ENCODE data around the gene CDC42EP3.
A peak's percentile ranks its signal among the peaks of the same experiment; 100 is the strongest.

Gene CDC42EP3

DNA sequence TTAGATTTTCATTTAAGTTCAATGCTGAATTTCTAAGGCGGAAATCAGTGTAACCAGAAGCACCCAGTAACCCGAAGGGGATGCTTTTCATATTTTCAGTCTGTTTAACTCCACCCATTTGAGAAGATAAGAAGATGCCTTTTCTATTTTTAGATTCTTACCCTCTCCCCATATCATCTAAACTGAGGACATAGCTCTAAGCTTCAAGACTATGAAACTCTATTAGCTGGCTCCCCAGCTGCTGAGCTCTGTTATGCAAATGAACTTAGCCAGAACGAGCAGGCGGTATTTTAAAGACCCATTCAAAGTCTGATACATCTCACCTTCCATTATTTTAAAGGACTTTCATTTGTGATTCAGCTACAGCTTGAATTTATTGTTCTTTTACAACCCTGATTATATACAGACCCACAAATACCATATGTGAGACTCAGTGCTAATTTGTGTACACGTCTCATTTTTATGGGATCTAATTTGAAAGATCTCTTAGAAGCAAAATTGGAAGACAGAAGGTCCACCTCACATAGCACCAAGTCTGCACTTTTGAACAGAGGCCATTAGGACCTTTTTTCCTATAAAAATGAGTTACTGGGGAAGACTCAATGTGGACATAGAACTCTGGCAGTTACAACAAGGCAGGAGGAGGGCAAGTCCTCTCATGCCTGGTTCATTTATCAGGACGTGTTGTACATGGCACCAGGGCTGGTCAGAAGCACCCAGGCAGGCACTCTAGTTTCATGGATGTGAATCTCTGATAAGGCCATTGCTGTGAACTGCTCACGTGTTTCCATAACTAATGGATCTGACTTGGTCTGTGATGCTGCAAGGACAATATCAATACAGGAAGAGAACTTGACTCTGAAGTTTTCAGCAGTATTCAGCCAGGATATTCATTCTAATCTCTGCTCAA, 16.3 kb downstream of the CDC42EP3 start:
- DNase-seq, result no peak

- no peak for DNase-seq
Measured at GRCh38 chr2:37654419-37654818, 17.0 kb downstream of the CDC42EP3 start.

DNA sequence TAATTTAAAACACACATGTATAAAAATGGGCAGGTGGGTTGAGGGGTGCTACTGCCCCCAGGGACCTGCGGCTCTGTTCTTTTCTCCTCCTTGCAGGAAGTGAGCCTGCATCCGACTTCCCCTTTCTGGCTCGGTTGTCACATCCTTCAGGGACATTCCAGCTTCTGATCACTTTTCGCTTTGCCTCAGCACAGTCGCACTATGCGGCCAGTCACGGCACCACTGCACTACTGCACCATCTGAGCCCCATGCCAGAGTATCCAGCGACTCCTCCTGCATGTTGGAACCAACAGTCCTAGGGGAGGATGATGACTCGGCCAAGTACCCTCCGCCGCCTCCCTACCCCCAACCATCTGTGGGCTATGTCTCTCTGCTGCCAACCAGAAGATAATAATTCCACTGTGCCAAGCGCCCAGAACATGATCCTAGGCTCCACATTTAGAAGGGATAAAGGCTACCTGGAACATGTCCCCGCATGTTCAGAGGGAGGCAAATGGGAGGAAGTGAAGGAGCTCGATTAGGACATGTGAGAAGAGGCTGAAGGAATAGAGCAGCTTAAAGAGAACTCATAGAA, 17.6 kb downstream of the CDC42EP3 start:
- peak; percentile 61 for DNase-seq

DNA sequence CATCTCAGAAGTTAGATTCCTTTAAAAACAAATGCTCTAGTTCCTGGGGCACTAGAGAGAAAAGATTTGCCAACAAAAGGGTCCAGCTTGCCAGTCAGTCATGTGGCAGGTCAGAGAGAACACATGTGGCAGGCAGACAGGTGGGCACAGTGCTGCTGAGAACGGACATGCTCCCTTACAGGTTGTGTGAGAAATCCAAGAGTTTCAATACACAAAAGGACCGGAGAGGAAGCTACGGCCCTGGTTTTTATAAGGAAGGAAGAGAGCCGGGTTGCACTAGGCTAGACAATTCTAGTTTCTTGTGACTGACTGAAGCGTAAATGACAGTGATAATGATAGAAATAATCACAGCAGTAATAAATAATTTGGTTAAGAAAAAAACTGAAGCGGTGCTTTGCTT, 18.3 kb downstream of the CDC42EP3 start:
- no peak for DNase-seq

- no peak for DNase-seq
Measured at GRCh38 chr2:37652199-37652640, 19.2 kb downstream of the CDC42EP3 start.

DNA sequence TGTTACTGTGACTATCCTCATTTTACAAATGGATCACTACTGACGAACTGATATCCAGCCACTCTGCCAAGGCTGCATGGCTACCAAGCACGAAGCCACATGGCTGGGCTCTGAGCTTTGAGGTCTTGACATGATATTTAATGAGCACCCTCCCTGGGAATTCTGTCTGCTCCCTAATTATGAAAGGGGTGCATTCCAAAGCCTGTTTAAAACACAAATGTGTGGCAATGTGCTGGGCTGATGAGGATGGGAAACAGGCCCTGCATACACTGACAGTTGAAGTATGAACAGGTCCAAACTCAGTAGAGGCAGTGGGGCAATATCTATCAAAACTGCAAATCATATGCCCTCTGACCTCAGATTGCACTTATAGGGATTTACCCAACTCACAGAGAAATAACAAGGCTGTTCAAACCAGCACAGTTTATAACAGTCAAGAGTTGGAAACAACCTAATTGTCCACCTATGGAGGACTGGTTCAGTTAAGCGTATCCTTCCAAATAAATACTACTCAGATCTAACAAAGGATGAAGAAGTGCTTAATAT, 20.8 kb downstream of the CDC42EP3 start:
- DNase-seq, result no peak

GRCh38 chr2:37649518-37649917, 21.9 kb downstream of the CDC42EP3 start:
- DNase-seq, result no peak

DNA sequence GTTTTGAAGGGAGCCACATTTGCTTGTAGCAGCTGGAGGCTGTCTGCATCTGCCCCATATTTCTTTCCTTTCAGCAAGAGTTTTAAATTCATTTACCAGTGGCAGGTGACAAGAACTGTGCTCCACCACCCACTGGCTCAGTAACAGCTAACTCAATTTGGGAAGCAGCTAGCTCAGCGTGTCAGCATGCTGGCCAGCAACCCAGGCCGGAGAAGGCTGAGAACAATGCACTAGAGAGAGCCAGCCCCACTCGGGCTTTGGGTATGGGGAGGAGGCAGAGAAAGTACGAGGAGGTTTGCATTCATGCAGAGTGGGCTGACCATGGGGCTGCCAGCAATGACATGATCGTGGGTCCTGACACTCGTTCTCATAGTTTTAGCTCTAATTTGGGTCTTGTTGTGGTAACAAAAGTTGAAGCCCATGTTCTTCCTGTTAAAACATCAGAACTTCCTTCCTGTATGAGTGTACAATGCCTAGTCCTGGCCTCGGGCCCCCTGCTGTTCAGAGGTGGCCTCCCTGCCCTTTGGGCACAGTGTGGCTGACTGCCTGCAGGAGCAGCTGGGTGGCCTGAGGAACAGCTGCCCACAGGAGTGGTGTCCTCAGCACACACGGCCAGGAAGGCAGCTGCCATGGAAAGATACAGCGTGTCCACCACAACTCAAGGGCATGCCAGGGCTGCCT, 23.0 kb downstream of the CDC42EP3 start:
- peak; percentile 69 for DNase-seq

DNA sequence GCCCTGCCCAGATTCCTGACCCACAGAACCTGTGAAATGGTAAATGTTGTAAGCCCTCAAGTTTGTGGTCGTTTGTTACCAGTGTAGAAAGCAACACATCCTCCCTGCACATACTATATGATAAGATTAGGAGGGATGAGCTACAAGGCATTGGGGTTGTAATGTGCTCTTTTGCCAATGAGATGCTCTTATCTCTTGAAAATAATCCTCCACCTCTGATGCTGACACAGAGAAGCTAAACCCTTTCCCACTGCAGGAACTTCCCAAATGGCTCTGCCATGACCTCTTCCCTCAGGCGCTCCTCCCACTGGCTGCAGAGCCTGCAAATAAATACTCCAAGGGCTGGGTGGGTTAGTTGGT, 23.5 kb downstream of the CDC42EP3 start:
- DNase-seq, result no peak

DNA sequence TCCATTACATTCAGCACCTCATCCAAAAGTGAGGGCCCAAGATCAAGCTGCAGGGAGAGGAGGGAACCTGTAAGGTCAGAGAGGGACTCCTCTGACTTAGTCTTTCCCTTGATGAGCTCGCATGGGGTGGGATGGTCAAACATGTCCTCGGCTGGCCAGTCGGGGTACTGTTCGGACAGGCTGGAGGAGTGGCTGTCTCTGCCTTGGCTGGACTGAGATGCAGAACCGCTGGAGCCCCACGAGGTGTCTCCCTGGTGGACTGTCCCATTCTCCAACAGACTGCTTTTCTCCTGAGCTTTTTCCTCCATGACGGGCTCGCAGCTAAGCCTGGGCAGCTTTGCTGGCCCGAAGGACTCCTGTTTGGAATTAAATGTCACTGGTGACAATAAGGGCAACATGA, 25.6 kb downstream of the CDC42EP3 start:
- no peak for DNase-seq

DNA sequence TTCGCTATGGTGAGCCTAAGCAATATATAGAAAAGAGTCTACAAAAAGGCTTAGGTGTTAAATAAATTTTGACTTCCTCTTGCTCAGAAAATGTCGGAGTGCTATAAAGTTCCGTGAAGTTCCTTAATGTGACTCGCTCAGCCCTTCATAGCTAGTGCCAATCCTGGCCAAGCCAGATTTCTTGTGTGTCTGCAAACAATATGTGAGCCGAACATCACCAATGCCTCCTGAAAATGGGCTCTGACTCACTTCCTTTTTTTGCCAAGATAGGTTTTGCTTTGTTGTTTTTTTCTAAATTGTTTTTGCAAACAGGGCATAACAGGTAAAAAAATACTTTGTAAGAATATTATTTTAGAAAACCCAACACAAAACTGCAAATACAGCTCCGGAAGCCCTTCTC, 26.1 kb downstream of the CDC42EP3 start:
- peak; percentile 60 for DNase-seq

- no peak for DNase-seq
Measured at GRCh38 chr2:37644191-37644590, 27.3 kb downstream of the CDC42EP3 start.

DNA sequence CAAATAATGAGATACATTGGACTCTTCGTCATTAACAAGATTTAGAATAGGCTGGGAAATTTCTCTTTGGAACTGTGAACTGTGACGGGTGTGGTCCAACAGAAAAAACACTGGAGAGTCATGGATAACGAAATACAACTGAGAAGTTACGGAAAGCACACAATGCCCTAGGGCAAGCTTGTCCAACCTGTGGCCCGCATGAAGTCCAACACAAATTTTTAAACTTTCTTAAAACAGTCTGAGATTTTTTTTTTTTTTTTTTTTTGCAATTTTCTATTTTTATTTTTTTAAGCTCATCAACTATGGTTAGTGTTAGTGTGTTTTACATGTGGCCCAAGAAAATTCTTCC, 27.7 kb downstream of the CDC42EP3 start:
- DNase-seq, result no peak

DNA sequence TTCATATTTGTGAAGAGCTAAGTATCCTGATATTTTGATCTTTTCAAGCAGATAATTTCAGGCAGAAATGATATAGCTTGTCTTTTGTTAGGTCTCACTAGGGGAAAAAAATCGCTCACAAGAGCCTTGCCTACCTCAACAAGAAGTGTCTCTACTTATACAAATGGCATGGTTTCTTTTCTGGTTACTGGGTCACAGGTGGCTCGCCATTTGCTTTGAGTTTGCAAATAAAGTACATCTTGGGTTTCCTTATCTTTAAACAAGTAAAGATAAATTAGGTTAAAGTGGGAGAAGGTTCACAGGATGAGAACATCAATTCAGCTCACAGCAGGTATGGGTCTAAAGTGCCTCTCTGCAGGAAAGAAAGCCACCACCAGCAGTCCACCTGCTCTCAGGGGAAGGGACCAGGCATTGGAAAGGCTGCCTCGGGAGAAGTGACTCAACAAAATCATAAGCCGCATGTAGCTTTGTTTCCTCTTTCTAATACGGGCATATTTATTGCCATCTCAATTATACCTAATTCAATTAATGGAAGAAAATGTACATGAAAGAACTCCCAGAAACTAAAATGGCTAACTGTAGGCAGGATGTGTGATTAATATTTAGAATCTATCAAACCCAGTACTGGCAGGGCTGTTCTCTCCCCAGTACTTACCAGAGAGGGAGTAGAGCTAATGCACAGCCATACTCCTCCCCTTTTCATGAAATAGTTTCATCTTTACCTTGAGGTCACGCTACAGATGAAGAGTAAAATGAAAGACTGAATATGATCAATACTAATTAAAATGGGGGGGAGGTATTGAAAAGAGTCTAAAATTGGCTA, 28.3 kb downstream of the CDC42EP3 start:
- DNase-seq, result no peak

DNA sequence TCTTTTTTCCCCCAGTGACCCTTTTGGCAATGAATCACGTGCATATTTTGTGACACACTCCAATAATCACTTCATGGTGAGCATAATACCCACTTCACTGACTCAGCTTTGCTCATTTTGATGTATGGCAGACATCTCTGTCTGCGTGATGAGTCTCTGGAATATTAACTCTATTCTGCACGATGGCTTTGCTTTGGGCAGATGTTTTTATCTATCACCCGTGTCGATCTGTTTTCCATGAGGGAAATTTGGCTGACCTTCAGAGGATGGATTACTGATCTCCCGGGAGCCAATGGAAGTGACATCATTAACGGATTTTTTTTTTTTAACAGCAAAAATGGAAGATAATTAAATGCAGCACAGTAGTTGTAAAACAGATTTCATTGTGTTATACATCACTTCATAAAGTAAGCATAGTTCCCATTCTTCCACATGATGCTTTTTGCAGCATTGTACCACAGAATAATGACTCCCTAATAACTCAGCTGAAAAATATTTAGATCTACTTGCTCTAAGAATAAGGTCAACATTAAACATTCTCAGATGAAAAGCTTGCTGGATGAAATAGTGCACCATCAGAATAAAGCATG, 29.8 kb downstream of the CDC42EP3 start:
- no peak for DNase-seq

DNA sequence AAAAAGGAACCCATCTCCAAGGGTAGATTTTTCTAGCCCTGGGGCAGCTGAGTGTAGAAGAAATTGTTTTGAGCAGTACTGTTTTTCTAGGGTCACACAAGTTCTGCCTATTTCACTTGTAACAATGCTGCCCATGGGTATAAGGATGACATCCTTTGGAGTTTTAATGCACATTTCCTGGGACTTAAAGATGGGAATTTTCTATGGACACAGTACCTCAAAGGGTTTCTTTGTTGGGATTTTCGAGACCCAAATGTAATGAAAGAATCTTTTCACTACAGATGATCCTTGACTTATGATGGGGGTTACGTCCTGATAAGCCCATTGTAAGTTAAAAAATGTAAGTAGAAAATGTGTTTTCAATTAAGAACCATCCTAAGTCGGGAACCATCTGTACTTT, 31.8 kb downstream of the CDC42EP3 start:
- no peak for DNase-seq

- no peak for DNase-seq
Measured at GRCh38 chr2:37638973-37639372, 32.5 kb downstream of the CDC42EP3 start.

DNA sequence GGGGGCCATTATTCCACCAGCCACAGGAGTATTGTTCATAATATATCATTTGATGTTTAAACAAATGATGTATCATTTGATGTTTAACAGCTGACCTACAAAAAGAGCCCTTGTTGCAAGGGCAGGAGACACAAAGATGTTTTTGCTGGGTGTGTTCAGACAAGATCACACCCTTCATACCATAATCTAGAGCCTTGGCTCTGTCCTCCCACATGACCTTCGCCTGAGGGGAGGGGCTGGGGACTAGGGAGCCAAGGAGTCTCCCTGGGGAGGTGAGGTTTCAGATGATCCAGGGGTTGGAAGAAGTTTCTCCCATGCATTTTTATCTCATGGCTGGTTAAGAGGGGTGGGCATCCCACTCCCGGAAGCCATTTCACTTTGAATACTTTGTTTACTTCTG, 33.5 kb downstream of the CDC42EP3 start:
- no peak for DNase-seq

GRCh38 chr2:37637190-37637860, 34.1 kb downstream of the CDC42EP3 start:
- no peak for DNase-seq

DNA sequence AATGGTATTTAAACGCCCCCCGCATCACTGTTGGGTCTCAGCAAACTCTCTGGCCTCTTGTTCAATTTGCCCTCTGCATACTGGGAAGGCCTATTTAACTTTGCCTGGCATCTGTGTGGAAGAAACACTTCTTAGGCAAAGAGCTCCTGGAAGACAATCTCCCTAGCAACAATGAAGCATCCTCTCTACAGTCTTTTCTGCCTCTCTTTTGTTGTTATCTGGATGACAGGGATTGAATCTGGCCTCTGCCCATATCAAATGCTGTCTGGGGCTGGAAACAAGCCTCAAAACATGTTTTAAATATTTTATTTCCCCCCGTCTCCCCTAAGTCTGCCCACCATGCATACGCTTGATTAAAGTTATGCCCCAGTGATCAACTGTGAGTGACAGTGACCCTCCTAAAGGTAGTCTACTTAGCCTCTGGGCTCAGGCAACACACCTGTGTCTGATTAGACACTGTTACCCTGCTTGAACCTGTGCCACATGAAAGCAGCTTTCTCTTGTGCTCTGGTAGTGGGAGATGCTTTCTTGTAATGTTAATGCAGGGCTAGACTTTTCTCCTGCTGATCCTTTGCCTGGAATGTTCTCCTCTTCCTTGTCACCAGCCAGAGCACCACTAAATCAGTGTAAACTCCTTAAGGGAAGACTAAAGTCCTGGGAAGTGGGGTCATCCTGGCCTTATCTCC, 34.9 kb downstream of the CDC42EP3 start:
- DNase-seq, result no peak
